Small intestine (tissue), 7 donors: ENCODE measurements around the gene KRT39. TPM values are rescaled to one million over a fixed set of nuclear protein-coding genes. Genes with fewer than 3 reads are reported as not detected.
A peak's percentile ranks its signal among the peaks of the same experiment; 100 is the strongest.

Source experiments
- DNase-seq, 2 donors: peaks; one replicate each; pipeline versions ENCODE4 v3.0.0 to v3.0.0-alpha.2; 2013
- FAIRE-seq: peaks from 2 replicates; lab custom pipeline; 2012; peaks lifted over from hg19 to GRCh38; lab: Jason Lieb, UNC
- H3K27ac ChIP-seq, 3 donors: one replicate each; pipeline ENCODE4 v1.5.1; 2013; ENCODE audit warnings: low read length in 2 of 3, mild to moderate bottlenecking in 2 of 3, control low read depth in 1 of 3, inconsistent platforms in 1 of 3, low read depth in 1 of 3, moderate library complexity in 1 of 3
- H3K27me3 ChIP-seq, 3 donors: one replicate each; pipeline ENCODE4 v1.6.1; 2013; ENCODE audit warnings: low read length in 3 of 3, inconsistent platforms in 1 of 3; ENCODE audit not compliant: control insufficient read depth in 3 of 3, insufficient read depth in 3 of 3
- H3K36me3 ChIP-seq, 3 donors: one replicate each; pipeline ENCODE4 v1.6.1; 2013; ENCODE audit warnings: low read length in 3 of 3, inconsistent platforms in 1 of 3, low read depth in 1 of 3, mild to moderate bottlenecking in 1 of 3, moderate library complexity in 1 of 3; ENCODE audit not compliant: control insufficient read depth in 3 of 3, insufficient read depth in 2 of 3
- H3K4me1 ChIP-seq, 3 donors: one replicate each; pipeline ENCODE4 v1.6.1; 2013; ENCODE audit warnings: low read length in 2 of 3, inconsistent platforms in 1 of 3, low read depth in 1 of 3, mild to moderate bottlenecking in 1 of 3, moderate library complexity in 1 of 3; ENCODE audit not compliant: control insufficient read depth in 3 of 3, insufficient read depth in 2 of 3
- H3K4me3 ChIP-seq, 3 donors: one replicate each; pipeline ENCODE4 v1.5.1; 2013; ENCODE audit warnings: low read length in 3 of 3, control low read depth in 1 of 3, inconsistent platforms in 1 of 3, low read depth in 1 of 3, mild to moderate bottlenecking in 1 of 3, moderate library complexity in 1 of 3
- H3K9me3 ChIP-seq, 2 donors: one replicate each; pipeline ENCODE4 v1.6.1; 2013; ENCODE audit warnings: low read depth in 1 of 2, low read length in 1 of 2; ENCODE audit not compliant: control insufficient read depth in 2 of 2, insufficient read depth in 1 of 2
- WGBS, 3 donors: extraction: QIAGEN DNeasy Blood & Tissue Kit; methylation state at CpG; one replicate each; pipeline ENCODE4 v1.1.7; 2013; 5-methylcytosine and 5-hydroxymethylcytosine counted together
- polyA plus RNA-seq, 4 donors: library from polyadenylated mRNA; stranded (reverse) in 3 of 4; unstranded in 1 of 4; fragments of 200-250 nt in 3 of 4; fragments of 120-200 nt in 1 of 4; gene quantifications; one replicate each; pipeline versions ENCODE4 v1.2.1 to v1.2.3, GENCODE V29; 2013
- donor health status: healthy with polysubstance abuse.
- donor health status: control.
- donor health status: control.
- donor health status: Bipolar disorder and iron deficiency.
- donor health status: healthy.

KRT39 gene
- polyA plus RNA-seq, 4 donors, result 0.03 to 0.04 TPM; not detected in 2

GRCh38 chr17:40978575-40979151 lies 11.9 kb upstream of the KRT39 start:
- H3K36me3 ChIP-seq, result no peaks in the 10 kb centered on the region
- H3K27ac ChIP-seq, result no peak overlapping the region
- no peaks in the 10 kb centered on the region for H3K9me3 ChIP-seq
- peaks cover 0 to 6% (median 3%) of the 10 kb centered on the region in 3 donors for H3K27me3 ChIP-seq
- no peaks in the 10 kb centered on the region for H3K4me1 ChIP-seq
- DNase-seq (no peak), FAIRE-seq (no peak)
- no peak overlapping the region for H3K4me3 ChIP-seq
- 78 to 89% (median 81%) methylated on average over 13 of the region's 13 CpGs for WGBS, 3 donors

- Histone ChIP-seq H3K9me3 (no peaks in the 10 kb centered on the region), H3K27ac (no peak overlapping the region), H3K4me1 (no peaks in the 10 kb centered on the region), H3K27me3 (peaks cover 0 to 9% (median 3%) of the 10 kb centered on the region in 3 donors), H3K36me3 (no peaks in the 10 kb centered on the region), H3K4me3 (no peak overlapping the region)
- FAIRE-seq (no peak), DNase-seq (no peak)
Observed at GRCh38 chr17:40975516-40975915, 8.8 kb upstream of the KRT39 start.

GRCh38 chr17:40974366-40974765 lies 7.6 kb upstream of the KRT39 start:
- WGBS, 3 donors, result 69 to 94% (median 93%) methylated on average over 3 of the region's 3 CpGs
- no peaks in the 10 kb centered on the region for H3K36me3 ChIP-seq
- H3K4me3 ChIP-seq, result no peak overlapping the region
- no peak for FAIRE-seq
- H3K27me3 ChIP-seq, result peaks cover 0 to 9% (median 3%) of the 10 kb centered on the region in 3 donors
- no peaks in the 10 kb centered on the region for H3K9me3 ChIP-seq
- H3K4me1 ChIP-seq, result no peaks in the 10 kb centered on the region
- DNase-seq, result no peak
- no peak overlapping the region for H3K27ac ChIP-seq

GRCh38 chr17:40967582-40967981 lies 834 bp upstream of the KRT39 start:
- 67 to 83% (median 67%) methylated on average over 1 of the region's 1 CpG for WGBS, 3 donors
- no peaks in the 10 kb centered on the region for H3K4me1 ChIP-seq
- H3K27ac ChIP-seq, result no peak overlapping the region
- no peaks in the 10 kb centered on the region for H3K36me3 ChIP-seq
- H3K9me3 ChIP-seq, result no peaks in the 10 kb centered on the region
- H3K4me3 ChIP-seq, result no peak overlapping the region
- DNase-seq, result no peak
- FAIRE-seq, result no peak
- H3K27me3 ChIP-seq, result peaks cover 0 to 3% (median 0%) of the 10 kb centered on the region in 3 donors

GRCh38 chr17:40963838-40964237 lies 2.9 kb downstream of the KRT39 start:
- WGBS, 3 donors, result 24 to 51% (median 37%) methylated on average over 1 of the region's 1 CpG
- no peaks in the 10 kb centered on the region for H3K4me1 ChIP-seq
- H3K27me3 ChIP-seq, result no peaks in the 10 kb centered on the region
- no peaks in the 10 kb centered on the region for H3K36me3 ChIP-seq
- H3K4me3 ChIP-seq, result no peak overlapping the region
- peak; percentile 35 to 64 for DNase-seq
- FAIRE-seq, result no peak
- no peaks in the 10 kb centered on the region for H3K9me3 ChIP-seq
- H3K27ac ChIP-seq, result no peak overlapping the region

DNA sequence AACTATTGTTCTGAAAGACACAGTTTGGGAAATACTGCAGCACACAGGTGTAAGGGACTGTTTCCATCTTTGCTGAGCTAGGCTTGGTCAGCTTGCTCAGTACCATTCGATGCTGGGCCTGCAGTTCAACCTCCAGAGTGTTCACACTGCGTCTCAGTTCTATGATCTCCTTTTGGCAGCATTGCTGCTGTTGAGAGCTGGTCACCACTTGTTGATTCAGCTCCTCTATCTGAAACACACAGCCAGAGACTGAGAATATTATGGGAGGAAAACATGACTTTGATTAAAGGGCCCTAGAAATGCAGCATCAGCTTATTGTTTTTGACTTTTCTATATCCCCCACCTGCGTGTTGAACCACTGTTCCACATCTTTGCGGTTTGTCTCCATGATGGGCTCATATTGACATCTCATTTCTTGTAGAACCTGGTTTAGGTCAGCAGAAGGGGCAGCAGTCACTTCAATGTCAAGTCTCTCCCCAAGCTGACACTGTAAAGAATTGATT lies 4.6 kb downstream of the KRT39 start:
- Histone ChIP-seq H3K9me3 (no peaks in the 10 kb centered on the region), H3K27ac (no peak overlapping the region), H3K36me3 (no peaks in the 10 kb centered on the region), H3K4me3 (no peak overlapping the region), H3K4me1 (no peaks in the 10 kb centered on the region), H3K27me3 (no peaks in the 10 kb centered on the region)
- FAIRE-seq, result no peak
- 84 to 94% (median 92%) methylated on average over 4 of the region's 4 CpGs for WGBS, 3 donors
- DNase-seq, result no peak

DNA sequence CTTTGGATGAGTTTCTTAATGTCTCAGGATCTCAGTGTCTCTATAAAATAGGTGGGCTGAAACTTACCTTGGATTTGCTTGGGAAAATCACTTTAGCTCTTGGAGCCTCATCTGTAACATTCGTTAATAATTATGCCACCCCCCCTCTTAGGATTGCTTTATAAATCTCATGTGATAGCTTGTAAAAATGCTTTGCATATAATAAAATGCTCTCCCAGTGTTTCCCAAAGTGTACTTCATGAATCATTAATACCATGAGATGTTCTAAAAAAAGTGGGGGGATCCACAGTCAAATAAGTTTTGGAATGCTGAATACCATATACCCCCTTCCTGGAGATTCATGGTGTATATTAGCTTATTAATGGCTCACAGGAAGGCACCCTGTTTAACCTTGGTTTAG lies 5.2 kb downstream of the KRT39 start:
- no peak overlapping the region for H3K27ac ChIP-seq
- WGBS, 3 donors, result 14 to 74% (median 51%) methylated on average over 1 of the region's 1 CpG
- DNase-seq (no peak), FAIRE-seq (no peak)
- no peaks in the 10 kb centered on the region for H3K4me1 ChIP-seq
- H3K36me3 ChIP-seq, result no peaks in the 10 kb centered on the region
- no peak overlapping the region for H3K4me3 ChIP-seq
- no peaks in the 10 kb centered on the region for H3K27me3 ChIP-seq
- no peaks in the 10 kb centered on the region for H3K9me3 ChIP-seq

DNA sequence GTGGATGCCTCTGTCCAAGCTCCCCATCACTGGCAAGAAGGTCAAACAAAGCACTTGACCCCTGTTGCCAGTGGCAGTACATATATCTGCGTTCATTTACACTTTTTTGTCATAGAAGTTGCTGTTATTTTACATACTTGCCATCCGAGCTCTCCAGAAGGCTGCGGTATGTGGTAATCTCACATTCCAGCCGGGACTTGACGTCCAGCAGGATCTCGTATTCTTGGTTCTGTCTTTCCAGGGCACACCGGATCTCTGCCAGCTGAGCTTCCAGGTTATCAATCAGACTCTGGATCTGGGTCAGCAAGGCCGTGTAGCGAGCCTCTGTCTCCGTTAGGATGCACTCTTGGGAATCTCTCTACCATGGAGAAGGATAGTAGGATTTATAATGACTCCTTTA lies 6.6 kb downstream of the KRT39 start:
- DNase-seq, result no peak
- no peaks in the 10 kb centered on the region for H3K4me1 ChIP-seq
- WGBS, 3 donors, result 65 to 90% (median 81%) methylated on average over 10 of the region's 10 CpGs

More for the DNA sequence above, 6.6 kb downstream of the KRT39 start:
- no peak for FAIRE-seq
- Histone ChIP-seq H3K36me3 (no peaks in the 10 kb centered on the region), H3K4me3 (no peak overlapping the region), H3K27ac (no peak overlapping the region), H3K9me3 (no peaks in the 10 kb centered on the region), H3K27me3 (no peaks in the 10 kb centered on the region)
